Peyer's patch (tissue), 4 donors: ENCODE data around the gene ZNF714.

ENCODE experiments used
- CTCF ChIP-seq, 6 experiments: fragments of 450-650 bp in 4 of 6; fragments of 200-600 bp in 2 of 6; sonication (generic) in 1 of 6; IDR thresholded peaks; one replicate each; pipeline ENCODE4 v1.5.1; 2017 to 2019; ENCODE audit warnings: antibody characterized with exemption in 6 of 6, mild to moderate bottlenecking in 3 of 6, moderate library complexity in 1 of 6
- POLR2A ChIP-seq, 2 donors: fragments of 450-650 bp; IDR thresholded peaks; one replicate each; pipeline ENCODE4 v1.5.1; 2017; ENCODE audit warnings: antibody characterized with exemption in 2 of 2, mild to moderate bottlenecking in 2 of 2, moderate library complexity in 2 of 2

GRCh38 chr19:21135433-21135832 is 53.4 kb downstream of the ZNF714 start:
- no peak for TF ChIP-seq CTCF (IDR thresholded peaks at IDR 0.05)
- no peak for TF ChIP-seq POLR2A (IDR thresholded peaks at IDR 0.05)
